IMR-90 (cell line): Measurements from ENCODE around the gene TBXAS1. TPM values are rescaled to one million over a fixed set of nuclear protein-coding genes. Genes with fewer than 3 reads are reported as not detected.

Experiments used
- ATAC-seq: fragments of 200-7000 bp; cut with Tn5 transposase; 2 replicates; pipeline ENCODE4 v1.9.1; 2020; ENCODE audit warnings: low read depth, mild to moderate bottlenecking, moderate library complexity
- BruUV-seq: library from RNA; stranded (reverse); fragments of 400-500 nt; replicated peaks from 2 replicates; lab custom pipeline; 2021; lab: Mats Ljungman, UMichigan
- CTCF ChIA-PET: fragments of 300-600 bp; formaldehyde crosslinking; extraction: SDS; loops from one replicate; lab custom pipeline; 2021; ENCODE audit warnings: antibody characterized with exemption; lab: Yijun Ruan, JAX
- POLR2A ChIA-PET: fragments of 300-600 bp; sonication (Branson Sonifier 250); formaldehyde crosslinking; loops from one replicate; lab custom pipeline; 2022; ENCODE audit warnings: antibody characterized with exemption; ENCODE audit not compliant: unreplicated experiment; lab: Charles Lee
- DNase-seq: peaks from one replicate; pipeline ENCODE4 v3.0.0; 2013
- H2AFZ ChIP-seq: replicated peaks from 2 replicates; pipeline ENCODE3; 2013; ENCODE audit warnings: low read length, mild to moderate bottlenecking; ENCODE audit not compliant: poor library complexity
- H2AK5ac ChIP-seq: 2 replicates; pipeline ENCODE4 v1.6.1; 2013; ENCODE audit warnings: low read depth, low read length, inconsistent platforms
- H2AK9ac ChIP-seq: replicated peaks from 2 replicates; pipeline ENCODE3; 2013; ENCODE audit warnings: mild to moderate bottlenecking, low read depth, low read length, moderate library complexity; ENCODE audit not compliant: poor library complexity
- H2BK120ac ChIP-seq: 2 replicates; pipeline ENCODE4 v1.6.1; 2013; ENCODE audit warnings: low read depth, low read length, inconsistent platforms
- H2BK15ac ChIP-seq: 3 replicates; pipeline ENCODE4 v1.6.1; 2013; ENCODE audit warnings: low read depth, low read length, inconsistent platforms
- H2BK20ac ChIP-seq: 2 replicates; pipeline ENCODE4 v1.6.1; 2013; ENCODE audit warnings: low read depth, mild to moderate bottlenecking, inconsistent platforms, low read length, moderate library complexity
- H2BK5ac ChIP-seq: 2 replicates; pipeline ENCODE4 v1.6.1; 2013; ENCODE audit warnings: mild to moderate bottlenecking, low read depth, low read length, inconsistent platforms; ENCODE audit not compliant: poor library complexity, severe bottlenecking
- H3K14ac ChIP-seq: replicated peaks from 2 replicates; pipeline ENCODE4 v1.6.1; 2013; ENCODE audit warnings: low read depth, low read length, inconsistent platforms
- H3K18ac ChIP-seq: 2 replicates; pipeline ENCODE4 v1.6.1; 2013; ENCODE audit warnings: low read depth, low read length, control low read depth
- H3K23ac ChIP-seq: 2 replicates; pipeline ENCODE4 v1.6.1; 2013; ENCODE audit warnings: low read depth, low read length, inconsistent platforms
- H3K27ac ChIP-seq: 2 replicates; pipeline ENCODE4 v1.5.1; 2013; ENCODE audit warnings: mild to moderate bottlenecking, control low read depth, low read length; ENCODE audit not compliant: insufficient read depth
- H3K27me3 ChIP-seq: 2 replicates; pipeline ENCODE4 v1.6.1; 2013; ENCODE audit warnings: low read length; ENCODE audit not compliant: control insufficient read depth, insufficient read depth
- H3K36me3 ChIP-seq: 2 replicates; pipeline ENCODE4 v1.6.1; 2013; ENCODE audit warnings: low read length, mixed read lengths; ENCODE audit not compliant: control insufficient read depth, insufficient read depth
- H3K4ac ChIP-seq: 2 replicates; pipeline ENCODE4 v1.6.1; 2013; ENCODE audit warnings: low read depth, low read length, inconsistent platforms
- H3K4me1 ChIP-seq: 2 replicates; pipeline ENCODE4 v1.6.1; 2013; ENCODE audit warnings: low read length, mixed read lengths; ENCODE audit not compliant: control insufficient read depth, insufficient read depth
- H3K4me2 ChIP-seq: 2 replicates; pipeline ENCODE4 v1.6.1; 2013; ENCODE audit warnings: low read depth, mild to moderate bottlenecking, control low read depth, low read length, moderate library complexity
- H3K4me3 ChIP-seq: 2 replicates; pipeline ENCODE4 v1.5.1; 2013; ENCODE audit warnings: low read depth, mild to moderate bottlenecking, control low read depth, low read length, moderate library complexity; ENCODE audit not compliant: insufficient read depth
- H3K56ac ChIP-seq: 2 replicates; pipeline ENCODE4 v1.6.1; 2013; ENCODE audit warnings: low read length, inconsistent platforms; ENCODE audit not compliant: insufficient read depth; ENCODE audit errors: extremely low read depth
- H3K79me1 ChIP-seq, 2 experiments: 2 replicates each; pipeline ENCODE4 v1.6.1; 2013; ENCODE audit warnings: low read length in 2 of 2, inconsistent platforms in 1 of 2, low read depth in 1 of 2
- H3K9ac ChIP-seq: 2 replicates; pipeline ENCODE4 v1.6.1; 2013; ENCODE audit warnings: low read depth, low read length, control low read depth
- H3K9me1 ChIP-seq: 2 replicates; pipeline ENCODE4 v1.6.1; 2013; ENCODE audit warnings: low read length, inconsistent platforms; ENCODE audit not compliant: insufficient read depth
- H3K9me3 ChIP-seq: 2 replicates; pipeline ENCODE4 v1.6.1; 2013; ENCODE audit warnings: low read length; ENCODE audit not compliant: control insufficient read depth, insufficient read depth
- H4K20me1 ChIP-seq: 2 replicates; pipeline ENCODE4 v1.6.1; 2013; ENCODE audit warnings: low read length, inconsistent platforms; ENCODE audit not compliant: insufficient read depth
- H4K5ac ChIP-seq: 2 replicates; pipeline ENCODE4 v1.6.1; 2013; ENCODE audit warnings: mild to moderate bottlenecking, low read depth, low read length, control low read depth
- H4K8ac ChIP-seq, 2 experiments: 2 replicates each; pipeline ENCODE4 v1.6.1; 2013; ENCODE audit warnings: low read depth in 2 of 2, low read length in 2 of 2, control low read depth in 1 of 2, inconsistent platforms in 1 of 2
- H4K91ac ChIP-seq: 2 replicates; pipeline ENCODE4 v1.6.1; 2013; ENCODE audit warnings: low read depth, low read length, inconsistent platforms; ENCODE audit not compliant: insufficient read depth
- SMC3 ChIP-seq: fragments of 150-350 bp; IDR thresholded peaks from 2 replicates; pipeline ENCODE4 v1.6.1; 2016; ENCODE audit warnings: low read depth, mild to moderate bottlenecking, antibody characterized with exemption, low read length, moderate library complexity
- WGBS, 2 experiments: methylation state at CpG; one replicate each; pipeline versions ENCODE4 v1.1.5 to v1.1.7; 2013; ENCODE audit warnings: missing lambda C conversion rate in 2 of 2; ENCODE audit not compliant: insufficient read length in 1 of 2; ENCODE audit errors: extremely low coverage in 2 of 2; 5-methylcytosine and 5-hydroxymethylcytosine counted together
- dilution Hi-C: fragments of 300-500 bp; cut with HindIII; formaldehyde crosslinking; loops from one replicate; pipeline ENCODE4 v1.14.3; 2018; ENCODE audit warnings: low sequenced_read_pairs; ENCODE audit not compliant: unreplicated experiment
- in situ Hi-C: fragments of 300-500 bp; cut with MboI; formaldehyde crosslinking; loops from 3 replicates; pipeline ENCODE4 v1.14.3; 2019; ENCODE audit warnings: low sequenced_read_pairs, inconsistent platforms, mixed read lengths
- intact Hi-C: fragments of 100-400 bp; cut with micrococcal nuclease; formaldehyde crosslinking; loops from 2 replicates; pipeline ENCODE4 v1.10.0; 2022
- polyA plus RNA-seq, 3 experiments: library from polyadenylated mRNA; depleted of rRNA; stranded (reverse); fragments of >200 nt; gene quantifications; 2 replicates each; pipeline ENCODE4 v1.2.3, GENCODE V29; 2012; ENCODE audit warnings: low replicate concordance in 1 of 3
- total RNA-seq: library from RNA; depleted of rRNA; stranded (reverse); fragments of >200 nt; gene quantifications from 2 replicates; pipeline ENCODE4 v1.2.3, GENCODE V29; 2012

Gene TBXAS1
- total and polyA plus RNA-seq, 2 of the 4 experiments (the other 2 are of a cell fraction): 5.9 to 10.8 TPM

- no TSS peak for BruUV-seq
- ChIA-PET POLR2A (interaction anchor here (1.2 kb wide), 1 partner anchor 35 kb away, joined by 5 read pairs; no protein-coding TSS in a partner anchor), CTCF (no interaction called here)
- peak overlapping the region; percentile 80 for H2BK120ac ChIP-seq
- no peak overlapping the region for H3K4me3 ChIP-seq
- H3K23ac ChIP-seq: peak overlapping the region; percentile 44; the same call in 1 of the 2 replicates
- H4K8ac ChIP-seq: peak overlapping the region in 1 of 2 experiments; percentile 61; a peak in 1 of 4 replicates
- dilution Hi-C loops: no loop called here
- DNase-seq (no peak), ATAC-seq (no peak)
- peak overlapping the region; percentile 74 for H2AK9ac ChIP-seq
- intact Hi-C loops: loop anchor here (1.0 to 2.0 kb wide), 3 partner anchors 36 to 183 kb away; partner anchors contain the start of gene HIPK2
- peak overlapping the region; percentile 66 for H2AK5ac ChIP-seq
- WGBS, 2 experiments: 100% methylated on average over 1 of the region's 5 CpGs; no CpG with 5 or more reads in 1 of the 2 experiments
- H2BK15ac ChIP-seq: peak overlapping the region; percentile 0; the same call in 2 of the 3 replicates
- H3K56ac ChIP-seq: 0 out of 2 replicates have a peak overlapping the region, but pooled peaks have one; percentile 52
- H3K9me1 ChIP-seq: peaks cover 12% of the 10 kb centered on the region
- peak overlapping the region; percentile 51 for H2BK5ac ChIP-seq
- H3K27me3 ChIP-seq: no peaks in the 10 kb centered on the region; the same call in 1 of the 2 replicates
- H3K36me3 ChIP-seq: peaks cover 5% of the 10 kb centered on the region; the same call in 1 of the 2 replicates
- H4K91ac ChIP-seq: peak overlapping the region; percentile 56
- H3K4me1 ChIP-seq: peaks cover 19% of the 10 kb centered on the region
- in situ Hi-C loops: no loop called here
- peak overlapping the region; percentile 86; the same call in 1 of the 2 replicates for H3K27ac ChIP-seq
- peaks cover 10% of the 10 kb centered on the region for H4K20me1 ChIP-seq
- peak overlapping the region; percentile 86 for H3K18ac ChIP-seq
- H3K4me2 ChIP-seq: no peak overlapping the region; the same call in 1 of the 2 replicates
- TF ChIP-seq SMC3: no peak
- H3K9ac ChIP-seq: peak overlapping the region; percentile 41; the same call in 1 of the 2 replicates
- H4K5ac ChIP-seq: peak overlapping the region; percentile 23
- H3K14ac ChIP-seq: peak overlapping the region; percentile 14
- no peaks in the 10 kb centered on the region for H3K9me3 ChIP-seq
- peak overlapping the region; percentile 70 for H2BK20ac ChIP-seq
- H2AFZ ChIP-seq: no peak overlapping the region
- no peaks in the 10 kb centered on the region for H3K79me1 ChIP-seq
- H3K4ac ChIP-seq: peak overlapping the region; percentile 77
Measured at GRCh38 chr7:139959718-139960117, 130.7 kb downstream of the TBXAS1 start.
